ENCODE results near the gene FANCC. TPM values are rescaled to one million over a fixed set of nuclear protein-coding genes. Genes with fewer than 3 reads are reported as not detected.

FANCC gene
- total and polyA plus RNA-seq, 2 of the 13 experiments (the other 11 are each of a cell fraction or from before 2014, with no cell fraction given) = 7.4 to 8.6 TPM

DNA sequence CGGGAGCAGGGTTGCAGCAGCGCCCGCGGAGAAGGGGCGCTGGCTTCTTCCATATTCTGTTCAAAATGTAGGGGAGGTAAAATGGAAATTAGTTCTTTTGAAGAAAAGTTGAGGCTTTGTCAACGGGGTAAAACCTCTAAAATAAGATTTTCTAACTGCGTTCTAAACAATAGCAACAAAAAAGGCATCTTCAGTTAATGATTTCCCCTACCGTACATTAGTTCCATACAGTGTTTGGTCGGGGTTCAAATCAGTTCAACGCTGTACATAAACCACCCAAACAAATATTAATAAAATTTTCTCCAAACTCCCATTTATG lies 343 bp upstream of the FANCC start:
- DNase-seq (ENCODE audit: low spot score) (no peak), ATAC-seq (no peak), FAIRE-seq (no peak)
- Histone ChIP-seq H3K4me2 (ENCODE audit: low read depth, low read length) (peak overlapping the region; percentile 94), H3K27me3 (ENCODE audit: control insufficient read depth in 1 of 2, insufficient read depth in 2 of 2, low read length in 2 of 2) (no peaks in the 10 kb centered on the region), H3K36me3 (replicated peaks in 1 of 2; ENCODE audit: control insufficient read depth in 1 of 2, insufficient read depth in 2 of 2, low read length in 2 of 2) (no peaks in the 10 kb centered on the region), H4K20me1 (ENCODE audit: insufficient read depth, low read length) (no peaks in the 10 kb centered on the region), H2AFZ (ENCODE audit: low read length) (no peak overlapping the region), H3K4me3 (replicated peaks in 1 of 3; ENCODE audit: insufficient read depth in 1 of 3, low read depth in 2 of 3, low read length in 3 of 3) (peak overlapping the region; percentile 73 to 85 (median 85)), H3K9me3 (ENCODE audit: low read length) (no peaks in the 10 kb centered on the region), H3K4me1 (ENCODE audit: insufficient read depth, low read length) (peaks cover 58% of the 10 kb centered on the region), H3K79me2 (ENCODE audit: insufficient read depth, low read length) (peaks cover 30% of the 10 kb centered on the region), H3K9ac (ENCODE audit: insufficient read depth, low read depth, low read length) (peak overlapping the region; percentile 98), H3K27ac (ENCODE audit: extremely low read length, insufficient read depth, low read length) (peak overlapping the region; percentile 100)
- intact Hi-C loops (cut with micrococcal nuclease; ENCODE audit: unreplicated experiment) = loop anchor here (2.0 to 5.0 kb wide), 3 partner anchors 36 to 194 kb away; no protein-coding TSS in a partner anchor
- no TSS peak for BruUV-seq (replicated peaks)
- in situ Hi-C loops (cut with HindIII; ENCODE audit: extremely low pct_ligation_motif_present, low pct_unique_long_range_greater_than_20kb) = no loop called here
- ChIA-PET POLR2A (interaction anchor here (2.3 kb wide), 1 partner anchor 11 kb away, joined by 7 read pairs; no protein-coding TSS in a partner anchor), CTCF (ENCODE audit: low intra/inter-chr PET ratio, low total read pairs) (no interaction called here)
- 5% methylated on average over 10 of the region's 10 CpGs for WGBS (ENCODE audit: low lambda C conversion rate)
- TF ChIP-seq CENPX (CRISPR knock-in tag; IDR thresholded peaks at IDR 0.05) (no peak), ZNF335 (CRISPR knock-in tag; IDR thresholded peaks at IDR 0.05) (peak; percentile 66; the same call in 1 of the 2 replicates), YY1 (IDR thresholded peaks at IDR 0.05; ENCODE audit: insufficient read depth, insufficient replicate concordance, low read depth, low read length) (peak; percentile 6), ZBTB3 (CRISPR knock-in tag; IDR thresholded peaks at IDR 0.05; ENCODE audit: borderline replicate concordance, low read depth) (peak; percentile 53; the same call in 1 of the 2 replicates), ZNF12 (CRISPR knock-in tag; IDR thresholded peaks at IDR 0.05) (0 out of 2 replicates have a peak, but pooled peaks have one; percentile 22), ZNF10 (CRISPR knock-in tag; IDR thresholded peaks at IDR 0.05; ENCODE audit: borderline replicate concordance, low read depth) (no peak), ZNF264 (CRISPR knock-in tag; IDR thresholded peaks at IDR 0.05) (0 out of 2 replicates have a peak, but pooled peaks have one; percentile 22), ASH2L (IDR thresholded peaks at IDR 0.05; ENCODE audit: insufficient read length, low read depth, low read length) (no peak), ZBTB7B (CRISPR knock-in tag; IDR thresholded peaks at IDR 0.05) (no peak), POLR2G (IDR thresholded peaks at IDR 0.05; ENCODE audit: low read depth, low read length) (peak; percentile 86; the same call in 1 of the 2 replicates), ZNF343 (CRISPR knock-in tag; IDR thresholded peaks at IDR 0.05) (0 out of 2 replicates have a peak, but pooled peaks have one; percentile 5), ZNF235 (CRISPR knock-in tag; IDR thresholded peaks at IDR 0.05; ENCODE audit: borderline replicate concordance) (no peak), MEF2D (CRISPR knock-in tag; IDR thresholded peaks at IDR 0.05) (0 out of 2 replicates have a peak, but pooled peaks have one; percentile 1), ZNF761 (CRISPR knock-in tag; conservative IDR thresholded peaks at IDR 0.05) (peak; percentile 27; the same call in 1 of the 2 replicates)
- TF ChIP-seq, protein P1, sequence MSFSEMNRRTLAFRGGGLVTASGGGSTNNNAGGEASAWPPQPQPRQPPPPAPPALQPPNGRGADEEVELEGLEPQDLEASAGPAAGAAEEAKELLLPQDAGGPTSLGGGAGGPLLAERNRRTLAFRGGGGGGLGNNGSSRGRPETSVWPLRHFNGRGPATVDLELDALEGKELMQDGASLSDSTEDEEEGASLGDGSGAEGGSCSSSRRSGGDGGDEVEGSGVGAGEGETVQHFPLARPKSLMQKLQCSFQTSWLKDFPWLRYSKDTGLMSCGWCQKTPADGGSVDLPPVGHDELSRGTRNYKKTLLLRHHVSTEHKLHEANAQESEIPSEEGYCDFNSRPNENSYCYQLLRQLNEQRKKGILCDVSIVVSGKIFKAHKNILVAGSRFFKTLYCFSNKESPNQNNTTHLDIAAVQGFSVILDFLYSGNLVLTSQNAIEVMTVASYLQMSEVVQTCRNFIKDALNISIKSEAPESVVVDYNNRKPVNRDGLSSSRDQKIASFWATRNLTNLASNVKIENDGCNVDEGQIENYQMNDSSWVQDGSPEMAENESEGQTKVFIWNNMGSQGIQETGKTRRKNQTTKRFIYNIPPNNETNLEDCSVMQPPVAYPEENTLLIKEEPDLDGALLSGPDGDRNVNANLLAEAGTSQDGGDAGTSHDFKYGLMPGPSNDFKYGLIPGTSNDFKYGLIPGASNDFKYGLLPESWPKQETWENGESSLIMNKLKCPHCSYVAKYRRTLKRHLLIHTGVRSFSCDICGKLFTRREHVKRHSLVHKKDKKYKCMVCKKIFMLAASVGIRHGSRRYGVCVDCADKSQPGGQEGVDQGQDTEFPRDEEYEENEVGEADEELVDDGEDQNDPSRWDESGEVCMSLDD (CRISPR knock-in tag; IDR thresholded peaks at IDR 0.05; ENCODE audit: borderline replicate concordance) = no peak; the same call in 1 of the 2 replicates
- TF ChIP-seq, protein P2, sequence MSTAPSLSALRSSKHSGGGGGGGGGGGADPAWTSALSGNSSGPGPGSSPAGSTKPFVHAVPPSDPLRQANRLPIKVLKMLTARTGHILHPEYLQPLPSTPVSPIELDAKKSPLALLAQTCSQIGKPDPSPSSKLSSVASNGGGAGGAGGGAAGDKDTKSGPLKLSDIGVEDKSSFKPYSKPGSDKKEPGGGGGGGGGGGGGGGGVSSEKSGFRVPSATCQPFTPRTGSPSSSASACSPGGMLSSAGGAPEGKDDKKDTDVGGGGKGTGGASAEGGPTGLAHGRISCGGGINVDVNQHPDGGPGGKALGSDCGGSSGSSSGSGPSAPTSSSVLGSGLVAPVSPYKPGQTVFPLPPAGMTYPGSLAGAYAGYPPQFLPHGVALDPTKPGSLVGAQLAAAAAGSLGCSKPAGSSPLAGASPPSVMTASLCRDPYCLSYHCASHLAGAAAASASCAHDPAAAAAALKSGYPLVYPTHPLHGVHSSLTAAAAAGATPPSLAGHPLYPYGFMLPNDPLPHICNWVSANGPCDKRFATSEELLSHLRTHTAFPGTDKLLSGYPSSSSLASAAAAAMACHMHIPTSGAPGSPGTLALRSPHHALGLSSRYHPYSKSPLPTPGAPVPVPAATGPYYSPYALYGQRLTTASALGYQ (CRISPR knock-in tag; IDR thresholded peaks at IDR 0.05) = 0 out of 2 replicates have a peak, but pooled peaks have one; percentile 7
- TF ChIP-seq, protein P3, sequence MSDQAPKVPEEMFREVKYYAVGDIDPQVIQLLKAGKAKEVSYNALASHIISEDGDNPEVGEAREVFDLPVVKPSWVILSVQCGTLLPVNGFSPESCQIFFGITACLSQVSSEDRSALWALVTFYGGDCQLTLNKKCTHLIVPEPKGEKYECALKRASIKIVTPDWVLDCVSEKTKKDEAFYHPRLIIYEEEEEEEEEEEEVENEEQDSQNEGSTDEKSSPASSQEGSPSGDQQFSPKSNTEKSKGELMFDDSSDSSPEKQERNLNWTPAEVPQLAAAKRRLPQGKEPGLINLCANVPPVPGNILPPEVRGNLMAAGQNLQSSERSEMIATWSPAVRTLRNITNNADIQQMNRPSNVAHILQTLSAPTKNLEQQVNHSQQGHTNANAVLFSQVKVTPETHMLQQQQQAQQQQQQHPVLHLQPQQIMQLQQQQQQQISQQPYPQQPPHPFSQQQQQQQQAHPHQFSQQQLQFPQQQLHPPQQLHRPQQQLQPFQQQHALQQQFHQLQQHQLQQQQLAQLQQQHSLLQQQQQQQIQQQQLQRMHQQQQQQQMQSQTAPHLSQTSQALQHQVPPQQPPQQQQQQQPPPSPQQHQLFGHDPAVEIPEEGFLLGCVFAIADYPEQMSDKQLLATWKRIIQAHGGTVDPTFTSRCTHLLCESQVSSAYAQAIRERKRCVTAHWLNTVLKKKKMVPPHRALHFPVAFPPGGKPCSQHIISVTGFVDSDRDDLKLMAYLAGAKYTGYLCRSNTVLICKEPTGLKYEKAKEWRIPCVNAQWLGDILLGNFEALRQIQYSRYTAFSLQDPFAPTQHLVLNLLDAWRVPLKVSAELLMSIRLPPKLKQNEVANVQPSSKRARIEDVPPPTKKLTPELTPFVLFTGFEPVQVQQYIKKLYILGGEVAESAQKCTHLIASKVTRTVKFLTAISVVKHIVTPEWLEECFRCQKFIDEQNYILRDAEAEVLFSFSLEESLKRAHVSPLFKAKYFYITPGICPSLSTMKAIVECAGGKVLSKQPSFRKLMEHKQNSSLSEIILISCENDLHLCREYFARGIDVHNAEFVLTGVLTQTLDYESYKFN (CRISPR knock-in tag; conservative IDR thresholded peaks at IDR 0.05) = peak; percentile 4; the same call in 1 of the 2 replicates
